Measurements from ENCODE around the gene GALNT11.
"Not testable (repeated sequence)": the region's sequence is repeated elsewhere in the genome, so short reads cannot be mapped to it uniquely, and the experiment has no call there.

Gene GALNT11

GRCh38 chr7:152025077-152025936, at the start of gene GALNT11:
GALNT11 (plus strand) TSS chr7:152025674; CDS start chr7:152094228, 68,554 bp downstream.
- DNase-seq (ENCODE audit: low spot score) = peak; percentile 82

GRCh38 chr7:151978616-151979015, 46.9 kb upstream of the GALNT11 start:
- DNase-seq (ENCODE audit: low spot score) = no peak

- no peak for DNase-seq (ENCODE audit: low spot score)
These were observed 44.3 kb upstream of the GALNT11 start for GRCh38 chr7:151981223-151981622.

DNA sequence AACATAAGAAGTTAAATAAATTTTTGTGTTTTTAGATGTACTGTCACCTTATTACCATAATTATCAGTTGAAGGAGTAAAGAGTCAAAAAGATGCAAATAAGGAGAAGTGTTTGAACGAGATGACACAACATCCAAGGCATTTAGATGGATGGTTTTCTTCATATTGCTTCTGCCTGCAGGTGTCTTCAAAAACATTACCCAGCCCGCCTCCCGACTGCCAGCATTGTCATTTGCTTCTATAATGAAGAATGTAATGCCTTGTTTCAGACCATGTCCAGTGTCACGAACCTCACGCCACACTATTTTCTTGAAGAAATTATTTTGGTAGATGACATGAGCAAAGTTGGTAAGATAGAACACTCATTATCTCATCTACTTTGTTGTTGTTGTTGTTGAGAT, 42.7 kb upstream of the GALNT11 start:
- no peak for DNase-seq (ENCODE audit: low spot score)

DNA sequence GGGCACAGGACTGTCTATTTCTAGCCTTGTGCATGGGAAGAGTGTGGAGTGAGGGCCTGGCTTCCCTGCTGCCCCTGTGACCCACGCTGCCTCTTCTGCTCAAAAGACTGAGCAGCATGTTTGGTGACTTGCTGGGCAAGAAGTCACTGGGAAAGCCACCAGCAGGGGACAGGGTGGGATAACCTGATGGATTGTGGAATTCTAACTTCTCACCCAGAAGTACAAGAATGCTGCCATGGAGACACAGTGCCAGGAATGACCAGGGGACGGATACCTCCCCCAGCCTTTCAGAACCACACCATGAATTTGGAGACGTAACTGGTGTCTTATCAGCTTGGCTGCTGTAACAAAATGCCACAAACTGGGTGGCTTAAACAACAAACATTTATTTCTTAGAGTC, 40.9 kb upstream of the GALNT11 start:
- DNase-seq (ENCODE audit: low spot score) = no peak

DNA sequence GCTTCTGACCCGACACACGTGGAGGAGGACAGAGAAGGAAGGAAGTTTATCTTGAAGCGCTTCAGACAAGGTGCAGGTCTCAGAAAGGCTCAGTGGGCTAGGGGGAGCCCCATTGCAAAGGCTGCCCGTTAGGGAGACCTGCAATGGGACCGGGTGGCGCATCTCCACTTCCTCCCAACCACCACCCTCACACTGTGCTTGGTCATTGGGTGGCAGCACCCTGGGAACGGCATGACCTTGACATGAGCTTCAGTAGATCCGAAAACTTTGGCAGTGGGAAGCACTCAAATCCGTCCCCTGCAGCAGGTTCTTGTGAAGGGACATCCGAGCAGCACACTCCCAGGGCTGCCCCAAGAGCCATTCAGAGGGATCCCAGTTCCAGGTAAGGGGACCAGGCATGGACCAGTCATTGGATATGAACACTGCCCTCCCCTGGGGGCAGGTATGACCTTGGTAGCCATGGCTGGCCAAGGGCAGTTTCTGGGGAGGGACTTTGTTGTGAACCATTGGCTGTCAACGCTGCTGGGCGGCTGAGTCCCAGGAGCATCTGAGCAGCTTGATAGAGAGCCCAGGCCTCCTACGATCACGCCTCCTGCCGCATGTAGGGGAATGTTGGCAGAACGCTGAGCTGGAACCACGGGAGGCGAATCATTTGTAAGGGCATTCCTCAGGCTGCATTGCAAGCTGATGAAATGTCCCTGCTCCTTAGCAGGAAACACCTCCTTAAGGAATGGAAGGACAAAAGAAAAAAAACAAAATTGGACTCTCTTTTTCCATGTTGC, 37.5 kb upstream of the GALNT11 start:
- DNase-seq (ENCODE audit: low spot score) = no peak

DNA sequence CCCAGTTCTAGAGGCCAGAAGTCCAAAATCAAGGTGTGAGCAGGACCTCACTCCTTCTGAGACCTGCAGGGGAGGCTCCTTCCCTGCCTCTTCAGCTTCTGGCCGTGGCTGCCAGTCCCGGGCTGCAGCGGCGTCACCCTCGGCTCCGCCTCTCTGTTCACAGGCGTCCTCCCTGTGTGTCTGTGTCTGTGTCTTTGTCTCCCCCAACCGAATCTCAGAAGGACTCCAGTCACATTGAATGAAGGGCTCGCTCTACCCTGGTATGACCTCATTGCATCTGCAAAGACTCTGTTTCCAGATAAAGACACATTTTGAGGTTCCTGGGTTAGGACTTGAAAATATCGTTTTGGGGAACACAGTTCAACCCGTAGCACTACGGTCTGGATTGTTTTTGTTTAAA, 33.1 kb upstream of the GALNT11 start:
- peak; percentile 8 for DNase-seq (ENCODE audit: low spot score)

GRCh38 chr7:151993977-151994676, 31.3 kb upstream of the GALNT11 start:
- no peak for DNase-seq (ENCODE audit: low spot score)

- DNase-seq (ENCODE audit: low spot score) = no peak
These were observed 25.9 kb upstream of the GALNT11 start for GRCh38 chr7:151999424-152000090.

GRCh38 chr7:152000191-152000590, 25.3 kb upstream of the GALNT11 start:
- DNase-seq (ENCODE audit: low spot score) = no peak

DNA sequence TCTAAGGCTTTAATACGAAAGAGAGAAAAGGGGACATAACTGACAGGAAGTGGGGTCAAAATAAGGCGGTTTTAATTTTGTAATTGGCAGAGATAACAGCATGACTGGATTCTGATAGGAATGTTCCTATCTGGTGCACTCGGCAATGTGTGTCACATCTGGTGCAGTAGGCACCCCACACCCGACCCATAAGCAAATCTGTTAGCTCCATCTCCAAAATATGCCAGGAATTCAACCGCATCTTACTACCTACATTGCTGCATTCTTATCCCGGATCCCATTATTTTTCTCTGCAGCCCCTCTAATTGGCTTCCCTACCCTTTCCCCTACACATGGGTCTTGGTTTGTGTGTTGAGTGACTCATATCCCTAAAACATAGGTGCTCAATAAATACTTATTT, 19.1 kb upstream of the GALNT11 start:
- no peak for DNase-seq (ENCODE audit: low spot score)

GRCh38 chr7:152011860-152012259, 13.6 kb upstream of the GALNT11 start:
- DNase-seq (ENCODE audit: low spot score) = no peak

DNA sequence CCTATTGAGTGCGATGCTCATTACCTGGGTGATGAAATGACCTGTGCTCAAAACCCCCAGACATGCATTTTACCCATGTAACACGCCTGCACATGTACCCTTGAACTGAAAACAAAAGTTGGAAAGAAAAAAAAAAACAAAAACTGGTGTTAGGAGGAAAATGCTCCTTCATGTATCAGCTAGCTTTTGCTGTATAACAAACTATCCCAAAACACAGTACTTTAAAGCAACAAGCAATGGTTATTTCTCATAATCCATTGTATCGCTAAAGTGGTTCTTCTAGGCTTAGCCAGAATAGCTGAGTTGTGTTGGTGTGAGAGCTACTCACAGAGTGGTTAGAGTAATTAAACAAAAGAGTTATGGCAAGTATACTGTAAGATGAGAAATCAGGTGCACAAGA, 12.2 kb upstream of the GALNT11 start:
- DNase-seq (ENCODE audit: low spot score) = no peak

DNA sequence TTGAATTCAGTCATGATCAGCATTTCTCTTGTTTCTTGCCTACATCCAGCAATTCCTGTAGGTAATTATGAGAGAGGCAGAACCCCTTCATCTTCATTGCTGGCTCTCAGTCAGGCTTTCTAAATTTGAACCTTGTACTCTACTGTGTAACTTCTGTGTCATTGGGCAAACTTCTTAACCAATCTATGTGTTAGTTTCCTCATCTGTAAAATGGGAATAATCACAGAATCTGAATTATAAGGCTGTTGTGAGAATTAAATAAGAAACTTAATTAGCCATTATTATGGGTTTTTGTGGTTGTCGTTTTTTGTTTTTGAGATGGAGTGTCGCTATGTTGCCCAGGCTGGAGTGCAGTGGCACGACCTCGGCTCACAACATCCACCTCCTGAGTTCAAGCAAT, 11.5 kb upstream of the GALNT11 start:
- DNase-seq (ENCODE audit: low spot score) = no peak

DNA sequence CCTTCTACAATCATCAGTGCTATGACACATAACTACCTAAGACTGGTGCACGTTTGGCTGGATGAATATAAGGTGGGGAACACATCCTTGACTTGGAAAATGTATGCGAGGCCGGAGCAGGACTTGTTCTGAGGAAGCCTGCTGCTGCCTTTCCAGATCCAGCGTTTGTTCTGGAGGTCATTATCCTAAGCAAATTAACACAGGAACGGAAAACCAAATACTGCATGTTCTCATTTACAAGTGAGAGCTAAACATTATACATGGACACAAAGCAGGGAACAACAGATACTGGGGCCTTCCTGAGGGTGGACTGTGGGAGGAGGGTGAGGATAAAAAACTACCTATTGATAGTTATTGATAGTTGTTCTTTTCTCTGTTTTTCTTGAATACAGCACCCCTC, 10.8 kb upstream of the GALNT11 start:
- no peak for DNase-seq (ENCODE audit: low spot score)

- no peak for DNase-seq (ENCODE audit: low spot score)
These were observed 9.9 kb upstream of the GALNT11 start for GRCh38 chr7:152015600-152015999.

DNA sequence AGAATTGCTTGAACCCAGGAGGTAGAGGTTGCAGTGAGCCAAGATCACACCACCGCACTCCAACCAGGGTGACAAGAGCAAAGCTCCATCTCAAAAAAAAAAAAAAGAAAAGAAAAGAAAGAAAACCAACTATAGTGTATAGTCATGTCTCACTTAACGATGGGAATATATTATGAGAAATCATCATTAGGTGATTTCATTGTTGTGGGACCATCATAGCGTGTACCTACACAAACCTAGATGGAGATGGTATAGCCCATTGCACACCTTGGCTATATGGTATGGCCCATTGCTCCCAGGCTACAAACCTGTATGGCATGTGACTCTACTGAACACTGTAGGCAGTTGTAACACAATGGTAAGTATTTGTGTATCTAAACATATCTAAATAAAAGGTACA, 8.5 kb upstream of the GALNT11 start:
- DNase-seq (ENCODE audit: low spot score) = no peak

DNA sequence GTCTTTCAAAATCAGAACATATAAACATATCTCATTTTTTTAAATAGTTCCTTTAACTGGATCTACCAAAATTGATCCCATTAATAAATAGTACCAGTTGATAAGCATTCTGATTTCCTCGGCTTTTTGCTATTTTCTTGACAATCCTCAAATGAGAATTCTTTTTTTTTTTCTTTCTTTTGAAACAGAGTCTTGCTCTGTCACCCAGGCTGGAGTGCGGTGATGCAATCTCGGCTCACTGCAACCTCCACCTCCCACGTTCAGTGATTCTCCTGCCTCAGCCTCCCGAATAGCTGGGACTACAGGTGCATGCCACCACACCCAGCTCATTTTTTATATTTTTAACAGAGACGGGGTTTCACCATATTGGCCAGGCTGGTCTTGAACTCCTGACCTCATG, 7.8 kb upstream of the GALNT11 start:
- not testable (repeated sequence) for DNase-seq (ENCODE audit: low spot score)

- DNase-seq (ENCODE audit: low spot score) = not testable (repeated sequence)
These were observed 3.7 kb upstream of the GALNT11 start for GRCh38 chr7:152021740-152022139.

DNA sequence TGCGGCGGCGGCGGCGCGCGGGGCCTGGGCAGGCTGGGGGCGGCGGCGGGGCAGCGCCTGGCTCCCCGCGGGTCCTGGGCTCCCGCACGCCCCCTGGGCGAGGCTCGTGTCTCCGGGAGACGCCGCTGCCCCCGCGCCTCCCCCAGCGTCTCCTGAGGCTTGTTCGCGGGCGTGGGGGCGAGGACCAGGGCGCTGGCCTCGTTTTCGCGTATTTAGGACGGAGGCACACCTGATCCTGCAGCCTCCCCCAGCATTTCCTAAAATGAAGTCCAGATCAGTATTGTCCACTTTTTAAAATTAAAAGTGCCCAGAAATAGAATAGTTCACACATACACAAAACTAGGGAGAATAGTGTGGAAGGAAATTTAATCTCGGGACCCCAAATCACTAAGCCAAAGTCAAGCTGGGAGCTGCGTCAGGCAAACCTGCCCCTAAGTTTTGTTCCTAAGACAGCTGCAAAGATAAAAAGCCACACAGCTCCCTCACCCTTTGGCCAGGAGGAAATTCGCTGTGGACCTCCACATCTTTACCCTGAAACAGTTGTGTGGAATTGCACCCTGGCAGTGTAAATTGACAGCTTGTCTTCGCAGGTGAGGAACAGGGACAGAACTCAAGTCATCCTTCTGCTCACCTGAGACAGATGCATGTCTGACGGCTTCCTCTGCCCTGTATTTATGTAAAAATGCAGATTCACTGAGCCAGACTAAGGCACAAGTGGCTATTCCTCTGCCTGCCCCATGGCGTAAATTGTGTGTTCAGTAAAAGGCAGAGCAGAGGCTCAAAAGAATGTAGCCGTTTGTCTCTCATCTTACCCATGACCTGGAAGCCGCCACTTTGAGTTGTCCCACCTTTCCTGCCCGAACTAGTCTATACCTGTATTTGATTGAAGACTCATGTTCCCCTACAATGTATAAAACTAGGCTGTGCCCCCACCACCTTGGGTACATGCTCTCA, 740 bp downstream of the GALNT11 start:
- no peak for DNase-seq (ENCODE audit: low spot score)

All from germinal center (tissue), 1 donor.